ENCODE data around the gene CDA.

CDA gene

GRCh38 chr1:20596106-20596505 lies 7.2 kb downstream of the CDA start:
- H3K4me3 ChIP-seq (ENCODE audit: low read depth, low read length) = no peak overlapping the region
- TF ChIP-seq, protein P1, sequence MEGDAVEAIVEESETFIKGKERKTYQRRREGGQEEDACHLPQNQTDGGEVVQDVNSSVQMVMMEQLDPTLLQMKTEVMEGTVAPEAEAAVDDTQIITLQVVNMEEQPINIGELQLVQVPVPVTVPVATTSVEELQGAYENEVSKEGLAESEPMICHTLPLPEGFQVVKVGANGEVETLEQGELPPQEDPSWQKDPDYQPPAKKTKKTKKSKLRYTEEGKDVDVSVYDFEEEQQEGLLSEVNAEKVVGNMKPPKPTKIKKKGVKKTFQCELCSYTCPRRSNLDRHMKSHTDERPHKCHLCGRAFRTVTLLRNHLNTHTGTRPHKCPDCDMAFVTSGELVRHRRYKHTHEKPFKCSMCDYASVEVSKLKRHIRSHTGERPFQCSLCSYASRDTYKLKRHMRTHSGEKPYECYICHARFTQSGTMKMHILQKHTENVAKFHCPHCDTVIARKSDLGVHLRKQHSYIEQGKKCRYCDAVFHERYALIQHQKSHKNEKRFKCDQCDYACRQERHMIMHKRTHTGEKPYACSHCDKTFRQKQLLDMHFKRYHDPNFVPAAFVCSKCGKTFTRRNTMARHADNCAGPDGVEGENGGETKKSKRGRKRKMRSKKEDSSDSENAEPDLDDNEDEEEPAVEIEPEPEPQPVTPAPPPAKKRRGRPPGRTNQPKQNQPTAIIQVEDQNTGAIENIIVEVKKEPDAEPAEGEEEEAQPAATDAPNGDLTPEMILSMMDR (conservative IDR thresholded peaks at IDR 0.05; ENCODE audit: low read depth, low read length) = no peak

DNA sequence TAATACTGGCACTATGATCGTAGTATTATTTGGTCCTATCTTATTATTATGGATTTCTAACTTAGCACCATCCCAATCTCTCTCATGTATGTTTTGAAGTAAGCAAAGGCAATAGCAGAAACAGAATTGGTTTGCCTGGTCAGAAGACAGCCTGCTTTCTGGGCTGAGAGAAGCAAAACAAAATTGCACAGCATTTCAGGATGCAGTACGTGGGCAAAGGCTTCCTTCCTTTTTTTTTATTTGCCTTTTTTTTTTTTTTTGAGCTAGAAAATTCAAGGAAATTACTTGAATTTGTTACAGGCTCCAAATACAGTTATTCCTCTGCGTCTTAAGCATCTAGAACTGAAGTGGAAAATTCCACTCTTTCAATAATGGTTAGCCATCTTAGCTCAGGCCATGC lies 8.8 kb downstream of the CDA start:
- no peak for DNase-seq (ENCODE audit: low read depth)
- no peak overlapping the region for H3K4me3 ChIP-seq (ENCODE audit: low read depth, low read length)
- TF ChIP-seq, protein P1 (conservative IDR thresholded peaks at IDR 0.05; ENCODE audit: low read depth, low read length) = no peak

More at GRCh38 chr1:20596106-20596505, 7.2 kb downstream of the CDA start:
- peak; percentile 37 for DNase-seq (ENCODE audit: low read depth)

DNA sequence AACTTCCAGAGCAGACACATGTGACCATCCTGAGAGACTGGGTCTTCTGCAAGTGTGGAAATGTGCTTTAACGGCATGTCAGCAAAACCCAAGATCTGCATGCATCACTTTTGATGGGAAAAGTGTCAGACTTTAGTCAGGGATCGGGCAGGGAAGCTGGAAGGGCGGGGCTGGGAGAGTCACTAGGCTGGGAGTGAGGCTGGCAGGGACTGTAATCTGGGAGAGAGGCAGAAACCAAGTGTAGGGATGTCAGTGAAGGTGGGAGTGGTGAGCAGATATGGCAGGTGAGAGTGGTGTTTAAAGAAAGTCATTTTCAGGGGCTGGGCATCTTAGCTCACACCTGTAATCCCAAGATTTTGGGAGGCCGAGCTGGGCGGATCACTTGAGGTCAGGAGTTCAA lies 11.3 kb downstream of the CDA start:
- TF ChIP-seq, protein P1 (conservative IDR thresholded peaks at IDR 0.05; ENCODE audit: low read depth, low read length) = no peak
- DNase-seq (ENCODE audit: low read depth) = no peak
- H3K4me3 ChIP-seq (ENCODE audit: low read depth, low read length) = no peak overlapping the region

GRCh38 chr1:20601129-20601825 lies 12.4 kb downstream of the CDA start:
- DNase-seq (ENCODE audit: low read depth) = peak; percentile 30
- H3K4me3 ChIP-seq (ENCODE audit: low read depth, low read length) = no peak overlapping the region
- TF ChIP-seq, protein P1 (conservative IDR thresholded peaks at IDR 0.05; ENCODE audit: low read depth, low read length) = no peak

DNA sequence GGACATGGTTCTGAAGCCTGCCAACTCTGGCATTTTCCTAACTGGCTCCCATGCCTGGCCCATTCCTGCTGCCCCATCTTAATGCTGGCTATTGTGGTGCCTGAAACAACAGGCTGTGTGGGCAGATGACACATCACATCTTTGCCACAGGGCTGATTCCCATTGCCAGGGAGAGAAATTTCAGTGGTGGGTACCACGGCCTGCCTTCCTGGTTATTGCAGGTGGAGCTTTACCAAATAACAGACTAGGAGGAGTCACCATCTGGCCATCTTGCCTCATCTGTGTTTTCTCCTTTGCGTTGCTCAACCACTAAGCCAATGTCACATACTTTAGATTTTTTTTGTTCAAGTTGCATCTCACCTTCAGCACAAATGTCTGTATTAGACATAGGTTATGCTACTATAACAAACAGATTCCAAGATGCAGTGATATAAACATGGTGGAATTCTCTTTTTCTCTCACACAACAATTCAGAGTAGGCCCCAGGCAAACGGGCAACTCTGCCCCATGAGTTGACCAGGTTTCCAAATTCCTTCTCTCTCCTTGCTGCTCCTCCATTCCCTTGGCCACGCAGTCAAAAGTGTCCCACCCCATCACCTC lies 14.1 kb downstream of the CDA start:
- DNase-seq (ENCODE audit: low read depth) = peak; percentile 41
- no peak overlapping the region for H3K4me3 ChIP-seq (ENCODE audit: low read depth, low read length)
- TF ChIP-seq, protein P1 (conservative IDR thresholded peaks at IDR 0.05; ENCODE audit: low read depth, low read length) = no peak

- TF ChIP-seq, protein P1 (conservative IDR thresholded peaks at IDR 0.05; ENCODE audit: low read depth, low read length) = no peak
- no peak overlapping the region for H3K4me3 ChIP-seq (ENCODE audit: low read depth, low read length)
- DNase-seq (ENCODE audit: low read depth) = peak; percentile 76
Observed at GRCh38 chr1:20603504-20604464, 14.9 kb downstream of the CDA start.

All from choroid plexus epithelial cell (primary cell).